Neural cell (in vitro differentiated cells): Measurements from ENCODE around the gene F2R.

Source experiments
- CTCF ChIP-seq: fragments of 450-650 bp; IDR thresholded peaks from 2 replicates; pipeline ENCODE4 v1.5.1; 2014; ENCODE audit warnings: antibody characterized with exemption, mild to moderate bottlenecking, moderate library complexity; ENCODE audit not compliant: poor library complexity, severe bottlenecking
- POLR2AphosphoS5 ChIP-seq: IDR thresholded peaks from 2 replicates; pipeline ENCODE4 v1.6.1; 2012
- REST ChIP-seq: IDR thresholded peaks from 2 replicates; pipeline ENCODE4 v1.6.1; 2012; ENCODE audit warnings: borderline replicate concordance
- SMC3 ChIP-seq: fragments of 450-650 bp; conservative IDR thresholded peaks from 2 replicates; pipeline ENCODE4 v1.6.1; 2014; ENCODE audit warnings: antibody characterized with exemption, mild to moderate bottlenecking, moderate library complexity; ENCODE audit not compliant: poor library complexity
- TAF1 ChIP-seq: IDR thresholded peaks from 2 replicates; pipeline ENCODE4 v1.6.1; 2012; ENCODE audit warnings: low read depth

DNA sequence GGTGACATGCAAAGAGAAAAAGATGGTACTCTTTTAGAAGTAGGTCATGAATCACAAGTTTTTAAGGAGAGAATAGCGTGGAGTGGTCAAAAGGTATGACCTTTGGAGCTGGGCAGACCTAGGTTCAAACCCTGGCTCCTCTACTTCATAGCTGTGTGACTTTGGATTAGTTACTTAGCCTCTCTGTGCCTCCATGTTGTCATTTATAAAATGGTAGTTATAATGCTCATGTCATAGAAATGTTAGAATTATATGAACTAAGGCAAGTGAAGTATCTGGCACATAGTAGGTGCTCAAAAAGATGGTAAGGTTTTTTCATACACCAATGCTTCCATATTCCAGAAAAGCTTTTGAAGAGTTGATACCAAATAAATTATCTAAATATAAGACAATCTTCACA is 7.3 kb downstream of the F2R start:
- no peak for TF ChIP-seq CTCF
- no peak for TF ChIP-seq SMC3
- no peak for TF ChIP-seq REST
- TF ChIP-seq TAF1, result no peak
- no peak for TF ChIP-seq POLR2AphosphoS5
